DOHH2 (cell line): ENCODE data around the gene ZNF609.

ENCODE experiments used
- H3F3A ChIP-seq: fragments of 200-600 bp; sonication (generic), shearing (Covaris generic); 2 replicates; pipeline ENCODE4 v1.6.0; 2016; ENCODE audit warnings: antibody characterized with exemption, mild to moderate bottlenecking; ENCODE audit not compliant: control insufficient read depth, insufficient read depth
- H3K27ac ChIP-seq: fragments of 200-600 bp; sonication (generic); 2 replicates; pipeline ENCODE4 v1.5.1; 2014; ENCODE audit warnings: low read depth, mild to moderate bottlenecking, low read length, moderate library complexity
- H3K27me3 ChIP-seq: fragments of 200-600 bp; sonication (generic); 2 replicates; pipeline ENCODE4 v1.6.1; 2014; ENCODE audit warnings: mild to moderate bottlenecking, low read length, mixed read lengths; ENCODE audit not compliant: control insufficient read depth
- H3K36me3 ChIP-seq: fragments of 200-600 bp; sonication (generic); 2 replicates; pipeline ENCODE4 v1.6.1; 2014; ENCODE audit warnings: mild to moderate bottlenecking, low read length, moderate library complexity, mixed read lengths; ENCODE audit not compliant: control insufficient read depth
- H3K4me1 ChIP-seq: fragments of 200-600 bp; sonication (generic); 2 replicates; pipeline ENCODE4 v1.6.1; 2014; ENCODE audit warnings: mild to moderate bottlenecking, low read length, mixed read lengths; ENCODE audit not compliant: control insufficient read depth
- H3K4me2 ChIP-seq: fragments of 200-600 bp; sonication (generic); 2 replicates; pipeline ENCODE4 v1.6.0; 2014; ENCODE audit warnings: mild to moderate bottlenecking, low read length, moderate library complexity
- H3K4me3 ChIP-seq: fragments of 200-600 bp; sonication (generic); 2 replicates; pipeline ENCODE4 v1.5.1; 2014; ENCODE audit warnings: mild to moderate bottlenecking, low read length, mixed read lengths
- H3K79me2 ChIP-seq: fragments of 200-600 bp; sonication (generic); 2 replicates; pipeline ENCODE4 v1.6.1; 2014; ENCODE audit warnings: mild to moderate bottlenecking, low read length, mixed read lengths; ENCODE audit not compliant: control insufficient read depth
- H3K9me2 ChIP-seq: fragments of 200-600 bp; sonication (generic); replicated peaks from 2 replicates; pipeline ENCODE4 v1.6.1; 2014; ENCODE audit warnings: mild to moderate bottlenecking, low read length, mixed read lengths; ENCODE audit not compliant: control insufficient read depth
- H3K9me3 ChIP-seq: fragments of 200-600 bp; sonication (generic); 2 replicates; pipeline ENCODE4 v1.6.1; 2014; ENCODE audit warnings: antibody characterized with exemption, low read length, mixed read lengths; ENCODE audit not compliant: control insufficient read depth, insufficient read depth
- H4K20me1 ChIP-seq: fragments of 200-600 bp; sonication (generic); 2 replicates; pipeline ENCODE4 v1.6.0; 2014; ENCODE audit warnings: low read depth, mild to moderate bottlenecking, antibody characterized with exemption, low read length, moderate library complexity; ENCODE audit not compliant: control insufficient read depth, insufficient read depth
- EZH2phosphoT487 ChIP-seq: fragments of 200-600 bp; sonication (generic); IDR thresholded peaks from 2 replicates; pipeline ENCODE4 v1.6.1; 2017; ENCODE audit warnings: borderline replicate concordance, mild to moderate bottlenecking, antibody characterized with exemption, low read length, moderate library complexity, mixed read lengths
- TF ChIP-seq, protein P1 (sequence below): fragments of 200-600 bp; sonication (generic); IDR thresholded peaks from one replicate; pipeline ENCODE4 v1.5.1; 2014; ENCODE audit warnings: antibody characterized with exemption, mild to moderate bottlenecking, low read depth, low read length; ENCODE audit not compliant: poor library complexity, severe bottlenecking

Gene ZNF609

GRCh38 chr15:64453689-64454037 is 6.7 kb upstream of the ZNF609 start:
- Histone ChIP-seq H3K4me1 (peaks cover 48% of the 10 kb centered on the region), H3K27me3 (no peaks in the 10 kb centered on the region), H4K20me1 (no peaks in the 10 kb centered on the region), H3K9me2 (no peaks in the 10 kb centered on the region), H3K27ac (no peak overlapping the region), H3K9me3 (no peaks in the 10 kb centered on the region), H3K4me2 (no peak overlapping the region), H3K36me3 (no peaks in the 10 kb centered on the region), H3F3A (peaks cover 13% of the 10 kb centered on the region), H3K79me2 (no peaks in the 10 kb centered on the region), H3K4me3 (no peak overlapping the region)
- no peak for TF ChIP-seq EZH2phosphoT487
- TF ChIP-seq, protein P1, sequence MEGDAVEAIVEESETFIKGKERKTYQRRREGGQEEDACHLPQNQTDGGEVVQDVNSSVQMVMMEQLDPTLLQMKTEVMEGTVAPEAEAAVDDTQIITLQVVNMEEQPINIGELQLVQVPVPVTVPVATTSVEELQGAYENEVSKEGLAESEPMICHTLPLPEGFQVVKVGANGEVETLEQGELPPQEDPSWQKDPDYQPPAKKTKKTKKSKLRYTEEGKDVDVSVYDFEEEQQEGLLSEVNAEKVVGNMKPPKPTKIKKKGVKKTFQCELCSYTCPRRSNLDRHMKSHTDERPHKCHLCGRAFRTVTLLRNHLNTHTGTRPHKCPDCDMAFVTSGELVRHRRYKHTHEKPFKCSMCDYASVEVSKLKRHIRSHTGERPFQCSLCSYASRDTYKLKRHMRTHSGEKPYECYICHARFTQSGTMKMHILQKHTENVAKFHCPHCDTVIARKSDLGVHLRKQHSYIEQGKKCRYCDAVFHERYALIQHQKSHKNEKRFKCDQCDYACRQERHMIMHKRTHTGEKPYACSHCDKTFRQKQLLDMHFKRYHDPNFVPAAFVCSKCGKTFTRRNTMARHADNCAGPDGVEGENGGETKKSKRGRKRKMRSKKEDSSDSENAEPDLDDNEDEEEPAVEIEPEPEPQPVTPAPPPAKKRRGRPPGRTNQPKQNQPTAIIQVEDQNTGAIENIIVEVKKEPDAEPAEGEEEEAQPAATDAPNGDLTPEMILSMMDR = no peak

DNA sequence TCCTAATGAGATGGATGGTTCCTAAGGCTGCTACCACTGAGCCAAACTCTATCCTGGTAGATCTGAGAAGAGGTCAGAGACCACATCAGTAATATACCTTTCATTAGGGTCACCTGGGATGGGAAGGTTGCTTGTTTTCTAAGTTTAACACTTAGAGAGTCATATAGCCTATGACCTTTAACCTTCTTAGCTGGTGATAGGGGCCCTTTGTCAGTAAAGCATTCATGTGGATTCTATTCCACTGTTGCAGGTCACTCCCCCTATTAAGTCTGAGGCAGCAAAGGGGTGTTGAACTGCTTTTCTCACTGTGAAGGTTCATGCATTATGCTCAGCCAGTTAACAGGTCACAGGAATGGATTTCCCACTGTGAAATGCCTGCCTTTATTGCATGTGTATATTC is 6.1 kb upstream of the ZNF609 start:
- Histone ChIP-seq H3K36me3 (no peaks in the 10 kb centered on the region), H4K20me1 (no peaks in the 10 kb centered on the region), H3K27ac (no peak overlapping the region), H3K4me3 (peak overlapping the region; percentile 35; the same call in 1 of the 2 replicates), H3K9me3 (no peaks in the 10 kb centered on the region), H3K4me1 (peaks cover 52% of the 10 kb centered on the region), H3K27me3 (no peaks in the 10 kb centered on the region), H3K4me2 (peak overlapping the region; percentile 59), H3K79me2 (no peaks in the 10 kb centered on the region), H3F3A (peaks cover 13% of the 10 kb centered on the region), H3K9me2 (no peaks in the 10 kb centered on the region)
- no peak for TF ChIP-seq EZH2phosphoT487
- TF ChIP-seq, protein P1 = no peak

GRCh38 chr15:64455961-64456371 is 4.4 kb upstream of the ZNF609 start:
- Histone ChIP-seq H3K9me2 (no peaks in the 10 kb centered on the region), H3K4me1 (peaks cover 62% of the 10 kb centered on the region), H3K36me3 (no peaks in the 10 kb centered on the region), H3K4me3 (peak overlapping the region; percentile 35), H3K27ac (peak overlapping the region; percentile 60), H3K4me2 (peak overlapping the region; percentile 59), H4K20me1 (no peaks in the 10 kb centered on the region), H3K79me2 (no peaks in the 10 kb centered on the region), H3K27me3 (no peaks in the 10 kb centered on the region), H3K9me3 (no peaks in the 10 kb centered on the region), H3F3A (peaks cover 13% of the 10 kb centered on the region)
- no peak for TF ChIP-seq EZH2phosphoT487
- TF ChIP-seq, protein P1 = no peak
